Prostate gland (tissue), 2 donors: Measurements from ENCODE around the gene WNT5B. TPM values are rescaled to one million over a fixed set of nuclear protein-coding genes. Genes with fewer than 3 reads are reported as not detected.

Source experiments
- DNase-seq: peaks from one replicate; pipeline ENCODE4 v3.0.0-alpha.2; 2019; ENCODE audit warnings: low spot score
- H3K27ac ChIP-seq, 2 donors: fragments of 200-600 bp; sonication (generic); 2 replicates each; pipeline ENCODE4 v1.5.1; 2017 to 2019
- H3K27me3 ChIP-seq: fragments of 200-600 bp; sonication (generic); replicated peaks from 2 replicates; pipeline ENCODE4 v1.5.1; 2019; ENCODE audit not compliant: insufficient read depth
- H3K36me3 ChIP-seq, 2 donors: fragments of 200-600 bp; sonication (generic); 1 replicate in 1 of 2; 2 replicates in 1 of 2; pipeline versions ENCODE4 v1.5.1 to v1.8.1; 2017 to 2019
- H3K4me1 ChIP-seq: fragments of 200-600 bp; sonication (generic); replicated peaks from 2 replicates; pipeline ENCODE4 v1.5.1; 2019
- H3K4me3 ChIP-seq, 2 donors: fragments of 200-600 bp; sonication (generic); 2 replicates each; pipeline ENCODE4 v1.5.1; 2017 to 2019
- H3K9me3 ChIP-seq: fragments of 200-600 bp; sonication (generic); 2 replicates; pipeline ENCODE4 v1.5.1; 2017
- POLR2A ChIP-seq: fragments of 450-650 bp; IDR thresholded peaks from one replicate; pipeline ENCODE4 v1.6.1; 2016; ENCODE audit warnings: antibody characterized with exemption, mild to moderate bottlenecking
- POLR2AphosphoS5 ChIP-seq: sonication (generic); formaldehyde crosslinking; IDR thresholded peaks from one replicate; pipeline ENCODE4 v1.6.1; 2017; ENCODE audit warnings: antibody characterized with exemption
- WGBS: methylation state at CpG from one replicate; pipeline ENCODE4 v1.1.5; 2018; 5-methylcytosine and 5-hydroxymethylcytosine counted together
- intact Hi-C: fragments of 100-400 bp; cut with DNase I; formaldehyde crosslinking; loops from one replicate; pipeline ENCODE4 v1.14.2; 2022
- total RNA-seq, 2 donors: library from RNA; depleted of rRNA; stranded (reverse); fragments of >200 nt; gene quantifications; one replicate each; pipeline ENCODE4 v1.1.0, GENCODE V29; 2016
- TF ChIP-seq, protein P1 (sequence below), 4 experiments: fragments of 200-600 bp in 2 of 4; fragments of 450-650 bp in 2 of 4; sonication (generic) in 2 of 4; IDR thresholded peaks; 1 replicate in 3 of 4; 2 replicates in 1 of 4; pipeline ENCODE4 v1.5.1; 2016 to 2019; ENCODE audit warnings: antibody characterized with exemption in 4 of 4, mild to moderate bottlenecking in 2 of 4, moderate library complexity in 2 of 4

WNT5B gene
- total RNA-seq, 2 donors from 2014 or later, result 34.6 to 65.4 TPM

DNA sequence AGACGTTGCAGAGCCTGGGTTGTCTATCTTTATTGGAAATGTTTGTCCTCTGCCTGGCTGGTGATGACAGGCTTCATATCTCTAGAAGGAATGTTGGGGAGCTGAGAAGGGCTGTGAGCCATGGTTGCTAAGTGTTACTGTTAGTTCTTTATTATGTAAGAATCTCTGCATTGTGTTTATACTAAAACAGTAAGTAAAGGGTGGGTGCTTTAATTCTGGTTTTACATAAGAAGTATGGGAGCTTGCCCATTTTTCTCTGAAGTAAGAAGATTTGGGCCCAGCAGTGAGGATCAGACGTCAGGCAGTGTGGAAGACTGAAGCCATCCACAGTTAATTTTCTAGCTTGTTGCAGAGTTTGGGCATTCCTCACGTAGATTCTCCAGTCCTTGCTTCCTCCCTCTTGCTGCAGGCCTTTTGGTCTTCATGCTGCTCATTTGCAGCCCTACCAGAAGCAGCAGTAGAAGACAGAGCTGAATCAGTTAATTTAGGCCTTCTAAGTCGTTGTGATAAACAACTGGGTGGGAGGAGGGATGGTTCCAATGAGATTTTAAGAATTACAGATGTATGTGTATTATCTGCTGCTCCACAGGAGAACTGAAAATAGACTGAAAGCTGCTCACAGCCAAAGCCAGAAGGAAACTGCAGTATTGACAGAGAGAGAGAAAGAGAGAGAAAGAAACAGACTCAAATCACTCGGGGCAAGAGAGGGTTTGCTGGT lies 21.4 kb downstream of the WNT5B start:
- no peak overlapping the region for H3K27ac ChIP-seq
- no peak for DNase-seq
- TF ChIP-seq POLR2AphosphoS5 (no peak), POLR2A (no peak)
- TF ChIP-seq, protein P1, sequence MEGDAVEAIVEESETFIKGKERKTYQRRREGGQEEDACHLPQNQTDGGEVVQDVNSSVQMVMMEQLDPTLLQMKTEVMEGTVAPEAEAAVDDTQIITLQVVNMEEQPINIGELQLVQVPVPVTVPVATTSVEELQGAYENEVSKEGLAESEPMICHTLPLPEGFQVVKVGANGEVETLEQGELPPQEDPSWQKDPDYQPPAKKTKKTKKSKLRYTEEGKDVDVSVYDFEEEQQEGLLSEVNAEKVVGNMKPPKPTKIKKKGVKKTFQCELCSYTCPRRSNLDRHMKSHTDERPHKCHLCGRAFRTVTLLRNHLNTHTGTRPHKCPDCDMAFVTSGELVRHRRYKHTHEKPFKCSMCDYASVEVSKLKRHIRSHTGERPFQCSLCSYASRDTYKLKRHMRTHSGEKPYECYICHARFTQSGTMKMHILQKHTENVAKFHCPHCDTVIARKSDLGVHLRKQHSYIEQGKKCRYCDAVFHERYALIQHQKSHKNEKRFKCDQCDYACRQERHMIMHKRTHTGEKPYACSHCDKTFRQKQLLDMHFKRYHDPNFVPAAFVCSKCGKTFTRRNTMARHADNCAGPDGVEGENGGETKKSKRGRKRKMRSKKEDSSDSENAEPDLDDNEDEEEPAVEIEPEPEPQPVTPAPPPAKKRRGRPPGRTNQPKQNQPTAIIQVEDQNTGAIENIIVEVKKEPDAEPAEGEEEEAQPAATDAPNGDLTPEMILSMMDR (IDR thresholded peaks at IDR 0.05), result no peak
- H3K27me3 ChIP-seq, result no peaks in the 10 kb centered on the region
- no peaks in the 10 kb centered on the region for H3K9me3 ChIP-seq
- intact Hi-C loops, result loop anchor here (10.0 kb wide), 1 partner anchor 384 kb away; no protein-coding TSS in a partner anchor
- no peaks in the 10 kb centered on the region for H3K36me3 ChIP-seq
- WGBS, result 31% methylated on average over 5 of the region's 5 CpGs
- no peak overlapping the region for H3K4me3 ChIP-seq
- H3K4me1 ChIP-seq, result no peaks in the 10 kb centered on the region

DNA sequence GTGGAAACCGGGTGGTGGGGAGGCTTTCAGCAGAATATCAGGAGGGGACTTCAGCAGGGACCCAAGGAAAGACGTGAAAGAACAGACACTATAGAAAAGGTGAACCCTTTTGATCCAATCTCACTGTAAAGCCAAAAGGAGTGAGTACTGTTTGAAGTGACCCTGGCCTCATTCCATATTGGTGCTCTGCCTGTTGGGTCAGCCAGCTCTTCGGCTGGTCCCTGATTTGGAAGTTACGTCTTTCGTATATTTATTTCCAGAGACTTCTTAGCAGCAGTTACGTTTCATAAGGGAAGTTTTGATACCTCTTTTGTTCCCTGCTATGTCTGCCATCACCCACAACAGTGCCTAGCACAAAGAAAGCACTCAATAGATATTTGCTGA lies 21.9 kb downstream of the WNT5B start:
- Histone ChIP-seq H3K9me3 (no peaks in the 10 kb centered on the region), H3K4me1 (no peaks in the 10 kb centered on the region), H3K27me3 (no peaks in the 10 kb centered on the region), H3K4me3 (no peak overlapping the region), H3K36me3 (no peaks in the 10 kb centered on the region), H3K27ac (no peak overlapping the region)
- intact Hi-C loops, result loop anchor here (10.0 kb wide), 1 partner anchor 384 kb away; no protein-coding TSS in a partner anchor
- no peak for DNase-seq
- WGBS, result 60% methylated on average over 6 of the region's 6 CpGs
- TF ChIP-seq POLR2AphosphoS5 (no peak), POLR2A (no peak)
- TF ChIP-seq, protein P1 (IDR thresholded peaks at IDR 0.05), result no peak

DNA sequence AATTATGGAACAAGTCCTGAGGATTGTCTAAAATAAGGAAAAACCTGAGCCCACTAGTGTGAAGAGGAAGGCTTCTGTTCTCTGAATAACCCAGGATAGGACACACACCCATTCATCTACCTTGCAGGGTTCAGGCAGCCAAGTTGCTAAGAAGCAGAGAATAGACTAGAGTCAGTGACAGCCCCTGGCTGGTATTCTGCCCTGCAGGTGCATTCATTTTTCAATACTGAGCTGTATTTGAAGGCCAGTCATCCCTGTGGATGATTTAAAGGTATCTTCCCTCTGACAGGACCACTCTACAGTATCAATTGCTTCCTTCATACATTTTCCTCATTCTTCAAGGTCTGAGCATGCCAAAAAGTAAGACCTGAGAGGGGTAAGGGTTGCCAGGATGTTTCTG lies 22.9 kb downstream of the WNT5B start:
- Histone ChIP-seq H3K9me3 (no peaks in the 10 kb centered on the region), H3K36me3 (no peaks in the 10 kb centered on the region), H3K4me3 (no peak overlapping the region), H3K27ac (no peak overlapping the region), H3K4me1 (no peaks in the 10 kb centered on the region), H3K27me3 (no peaks in the 10 kb centered on the region)
- intact Hi-C loops, result loop anchor here (2.0 to 10.0 kb wide), 2 partner anchors 139 to 383 kb away; no protein-coding TSS in a partner anchor
- DNase-seq, result no peak
- no peak for TF ChIP-seq POLR2AphosphoS5
- no peak for TF ChIP-seq POLR2A
- TF ChIP-seq, protein P1 (IDR thresholded peaks at IDR 0.05), result no peak

DNA sequence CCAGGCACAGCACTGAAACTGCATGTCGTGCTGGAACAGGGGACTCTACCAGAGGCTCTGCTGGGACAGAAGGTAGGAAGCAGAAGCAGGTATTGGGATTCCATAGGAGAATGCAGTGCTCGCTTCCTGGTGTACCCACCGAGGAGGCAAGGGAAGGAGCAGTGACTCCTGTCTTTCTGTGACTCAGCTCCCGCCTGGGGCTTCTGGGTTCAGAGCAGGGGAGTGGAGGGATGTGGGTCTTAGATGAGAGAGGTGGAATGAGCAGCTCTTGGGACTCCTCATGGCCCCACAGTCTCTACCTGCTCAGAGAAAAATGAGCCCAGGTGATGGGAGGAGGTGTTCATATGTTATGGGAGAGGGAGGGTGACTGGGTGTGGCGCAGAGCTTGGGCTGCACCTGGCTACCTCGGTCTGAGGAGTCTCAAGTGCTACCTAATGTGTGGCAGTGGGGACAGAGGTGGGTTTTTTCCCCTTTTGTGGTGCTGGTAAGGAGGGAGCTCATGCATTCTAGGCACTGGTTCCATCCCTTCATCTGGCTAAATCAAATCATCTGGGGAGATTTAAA lies 26.3 kb downstream of the WNT5B start:
- WGBS, result 71% methylated on average over 6 of the region's 6 CpGs
- Histone ChIP-seq H3K27me3 (no peaks in the 10 kb centered on the region), H3K4me3 (no peak overlapping the region), H3K4me1 (no peaks in the 10 kb centered on the region), H3K27ac (no peak overlapping the region), H3K36me3 (no peaks in the 10 kb centered on the region), H3K9me3 (no peaks in the 10 kb centered on the region)
- intact Hi-C loops, result loop anchor here (10.0 kb wide), 1 partner anchor 379 kb away; no protein-coding TSS in a partner anchor
- TF ChIP-seq, protein P1 (IDR thresholded peaks at IDR 0.05), result no peak
- TF ChIP-seq POLR2A (no peak), POLR2AphosphoS5 (no peak)
- DNase-seq, result no peak
